ENCODE results near the gene RAPH1. TPM values are rescaled to one million over a fixed set of nuclear protein-coding genes. Genes with fewer than 3 reads are reported as not detected.

RAPH1 gene
- total and polyA plus RNA-seq, 2 experiments from 2014 or later, result 5.0 to 36.2 TPM

DNA sequence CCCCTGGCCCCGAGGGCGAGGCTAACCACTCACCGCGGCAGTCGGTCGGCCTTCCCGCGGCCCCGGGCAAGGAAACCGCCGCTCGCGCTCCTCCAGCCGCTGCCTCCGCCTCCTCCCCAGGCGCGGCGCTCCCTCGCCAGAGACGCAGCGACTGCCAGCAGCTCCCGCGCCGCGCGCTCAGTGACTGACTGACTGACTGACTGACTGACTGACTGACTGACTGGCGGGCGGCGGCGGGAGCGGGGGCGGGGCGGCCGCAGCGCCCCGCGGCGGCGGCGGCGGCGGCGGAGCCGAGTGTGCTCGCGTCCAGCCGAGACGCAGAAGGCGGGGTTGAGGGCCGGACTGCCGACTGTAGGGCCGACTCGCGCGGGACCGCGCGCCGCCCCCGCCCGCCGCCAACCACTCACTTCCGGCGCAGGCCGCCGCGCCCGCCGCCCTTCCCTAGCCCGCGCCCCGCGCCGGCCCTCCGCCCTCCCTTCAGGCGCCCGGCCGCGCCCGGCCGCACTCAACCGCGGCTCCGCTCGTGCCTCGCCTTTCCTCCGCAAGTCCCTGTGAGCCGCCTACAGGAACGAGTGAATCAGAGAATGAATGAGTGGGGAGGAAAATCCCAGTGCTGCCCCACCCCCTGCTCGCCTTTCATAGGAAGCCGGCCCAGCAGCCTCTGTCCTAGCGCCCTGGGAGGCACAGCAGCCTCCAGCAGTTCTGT lies at the start of gene RAPH1 (continued):
- TF ChIP-seq, protein P1, sequence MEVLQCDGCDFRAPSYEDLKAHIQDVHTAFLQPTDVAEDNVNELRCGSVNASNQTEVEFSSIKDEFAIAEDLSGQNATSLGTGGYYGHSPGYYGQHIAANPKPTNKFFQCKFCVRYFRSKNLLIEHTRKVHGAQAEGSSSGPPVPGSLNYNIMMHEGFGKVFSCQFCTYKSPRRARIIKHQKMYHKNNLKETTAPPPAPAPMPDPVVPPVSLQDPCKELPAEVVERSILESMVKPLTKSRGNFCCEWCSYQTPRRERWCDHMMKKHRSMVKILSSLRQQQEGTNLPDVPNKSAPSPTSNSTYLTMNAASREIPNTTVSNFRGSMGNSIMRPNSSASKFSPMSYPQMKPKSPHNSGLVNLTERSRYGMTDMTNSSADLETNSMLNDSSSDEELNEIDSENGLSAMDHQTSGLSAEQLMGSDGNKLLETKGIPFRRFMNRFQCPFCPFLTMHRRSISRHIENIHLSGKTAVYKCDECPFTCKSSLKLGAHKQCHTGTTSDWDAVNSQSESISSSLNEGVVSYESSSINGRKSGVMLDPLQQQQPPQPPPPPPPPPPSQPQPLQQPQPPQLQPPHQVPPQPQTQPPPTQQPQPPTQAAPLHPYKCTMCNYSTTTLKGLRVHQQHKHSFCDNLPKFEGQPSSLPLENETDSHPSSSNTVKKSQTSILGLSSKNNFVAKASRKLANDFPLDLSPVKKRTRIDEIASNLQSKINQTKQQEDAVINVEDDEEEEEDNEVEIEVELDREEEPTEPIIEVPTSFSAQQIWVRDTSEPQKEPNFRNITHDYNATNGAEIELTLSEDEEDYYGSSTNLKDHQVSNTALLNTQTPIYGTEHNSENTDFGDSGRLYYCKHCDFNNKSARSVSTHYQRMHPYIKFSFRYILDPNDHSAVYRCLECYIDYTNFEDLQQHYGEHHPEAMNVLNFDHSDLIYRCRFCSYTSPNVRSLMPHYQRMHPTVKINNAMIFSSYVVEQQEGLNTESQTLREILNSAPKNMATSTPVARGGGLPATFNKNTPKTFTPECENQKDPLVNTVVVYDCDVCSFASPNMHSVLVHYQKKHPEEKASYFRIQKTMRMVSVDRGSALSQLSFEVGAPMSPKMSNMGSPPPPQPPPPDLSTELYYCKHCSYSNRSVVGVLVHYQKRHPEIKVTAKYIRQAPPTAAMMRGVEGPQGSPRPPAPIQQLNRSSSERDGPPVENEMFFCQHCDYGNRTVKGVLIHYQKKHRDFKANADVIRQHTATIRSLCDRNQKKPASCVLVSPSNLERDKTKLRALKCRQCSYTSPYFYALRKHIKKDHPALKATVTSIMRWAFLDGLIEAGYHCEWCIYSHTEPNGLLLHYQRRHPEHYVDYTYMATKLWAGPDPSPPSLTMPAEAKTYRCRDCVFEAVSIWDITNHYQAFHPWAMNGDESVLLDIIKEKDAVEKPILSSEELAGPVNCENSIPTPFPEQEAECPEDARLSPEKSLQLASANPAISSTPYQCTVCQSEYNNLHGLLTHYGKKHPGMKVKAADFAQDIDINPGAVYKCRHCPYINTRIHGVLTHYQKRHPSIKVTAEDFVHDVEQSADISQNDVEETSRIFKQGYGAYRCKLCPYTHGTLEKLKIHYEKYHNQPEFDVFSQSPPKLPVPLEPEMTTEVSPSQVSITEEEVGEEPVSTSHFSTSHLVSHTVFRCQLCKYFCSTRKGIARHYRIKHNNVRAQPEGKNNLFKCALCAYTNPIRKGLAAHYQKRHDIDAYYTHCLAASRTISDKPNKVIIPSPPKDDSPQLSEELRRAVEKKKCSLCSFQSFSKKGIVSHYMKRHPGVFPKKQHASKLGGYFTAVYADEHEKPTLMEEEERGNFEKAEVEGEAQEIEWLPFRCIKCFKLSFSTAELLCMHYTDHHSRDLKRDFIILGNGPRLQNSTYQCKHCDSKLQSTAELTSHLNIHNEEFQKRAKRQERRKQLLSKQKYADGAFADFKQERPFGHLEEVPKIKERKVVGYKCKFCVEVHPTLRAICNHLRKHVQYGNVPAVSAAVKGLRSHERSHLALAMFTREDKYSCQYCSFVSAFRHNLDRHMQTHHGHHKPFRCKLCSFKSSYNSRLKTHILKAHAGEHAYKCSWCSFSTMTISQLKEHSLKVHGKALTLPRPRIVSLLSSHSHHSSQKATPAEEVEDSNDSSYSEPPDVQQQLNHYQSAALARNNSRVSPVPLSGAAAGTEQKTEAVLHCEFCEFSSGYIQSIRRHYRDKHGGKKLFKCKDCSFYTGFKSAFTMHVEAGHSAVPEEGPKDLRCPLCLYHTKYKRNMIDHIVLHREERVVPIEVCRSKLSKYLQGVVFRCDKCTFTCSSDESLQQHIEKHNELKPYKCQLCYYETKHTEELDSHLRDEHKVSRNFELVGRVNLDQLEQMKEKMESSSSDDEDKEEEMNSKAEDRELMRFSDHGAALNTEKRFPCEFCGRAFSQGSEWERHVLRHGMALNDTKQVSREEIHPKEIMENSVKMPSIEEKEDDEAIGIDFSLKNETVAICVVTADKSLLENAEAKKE (CRISPR knock-in tag; IDR thresholded peaks at IDR 0.05), result no peak
- TF ChIP-seq JUNB (IDR thresholded peaks at IDR 0.05; ENCODE audit: unreplicated experiment), result no peak
- peak; percentile 67 for TF ChIP-seq POLR2AphosphoS5 (IDR thresholded peaks at IDR 0.05; ENCODE audit: low read depth)
- TF ChIP-seq EZH2phosphoT487 (IDR thresholded peaks at IDR 0.05; ENCODE audit: unreplicated experiment), result no peak

- H3K4me3 ChIP-seq, result no peak overlapping the region
- no peaks in the 10 kb centered on the region for H3K27me3 ChIP-seq (ENCODE audit: insufficient read depth)
- no peaks in the 10 kb centered on the region for H3K79me2 ChIP-seq (replicated peaks; ENCODE audit: insufficient read depth)
- no peak overlapping the region for H2AFZ ChIP-seq
- DNase-seq (ENCODE audit: low spot score), result no peak
- H3K9me3 Mint-ChIP-seq, result no peaks in the 10 kb centered on the region
- no peak for ATAC-seq
- H3K36me3 Mint-ChIP-seq (ENCODE audit: low read depth), result no peaks in the 10 kb centered on the region; the same call in 2 of the 3 replicates
- H3K27ac Mint-ChIP-seq, result no peak overlapping the region
- no peaks in the 10 kb centered on the region for H4K20me1 ChIP-seq (replicated peaks; ENCODE audit: insufficient read depth)
- H3K4me1 ChIP-seq (ENCODE audit: insufficient read depth), result peaks cover 25% of the 10 kb centered on the region; the same call in 1 of the 2 replicates
- TF ChIP-seq ZNF331 (CRISPR knock-in tag; IDR thresholded peaks at IDR 0.05; ENCODE audit: low read depth) (no peak), STAT1 (IDR thresholded peaks at IDR 0.05; ENCODE audit: unreplicated experiment) (no peak), NANOG (IDR thresholded peaks at IDR 0.05; ENCODE audit: borderline replicate concordance) (no peak), EZH2 (IDR thresholded peaks at IDR 0.05; ENCODE audit: low read depth, unreplicated experiment) (no peak)
- H3F3A ChIP-seq (replicated peaks; ENCODE audit: low read depth), result no peaks in the 10 kb centered on the region
- H3K9me2 ChIP-seq (ENCODE audit: insufficient read depth), result no peaks in the 10 kb centered on the region
- H3K36me3 ChIP-seq (ENCODE audit: insufficient read depth), result no peaks in the 10 kb centered on the region
- H3K4me1 Mint-ChIP-seq, result peaks cover 12% of the 10 kb centered on the region; the same call in 2 of the 3 replicates
- no peak overlapping the region for H3K27ac ChIP-seq (ENCODE audit: low read depth)
- H3K27me3 Mint-ChIP-seq (ENCODE audit: insufficient read depth, low read depth, poor library complexity), result peaks cover 2% of the 10 kb centered on the region
- no peak overlapping the region for H3K4me2 ChIP-seq
- no peak overlapping the region for H3K4me3 Mint-ChIP-seq
Measured at GRCh38 chr2:203584784-203585183, 49.7 kb upstream of the RAPH1 start.

Data from GM23338 (cell line).